GM23338 (cell line): ENCODE measurements around the gene ONECUT3. TPM values are rescaled to one million over a fixed set of nuclear protein-coding genes. Genes with fewer than 3 reads are reported as not detected.

Experiments
- ATAC-seq: fragments of 200-7000 bp; cut with Tn5 transposase; 3 replicates; pipeline ENCODE4 v1.9.1; 2020
- DNase-seq: peaks from one replicate; pipeline ENCODE4 v3.0.0-alpha.2; 2015; ENCODE audit warnings: low spot score
- H2AFZ ChIP-seq: fragments of 200-600 bp; sonication (generic); 2 replicates; pipeline ENCODE4 v1.8.0; 2016; ENCODE audit warnings: antibody characterized with exemption, mild to moderate bottlenecking, moderate library complexity
- H3F3A ChIP-seq: fragments of 200-600 bp; sonication (generic); replicated peaks from 2 replicates; pipeline ENCODE4 v1.8.0; 2017; ENCODE audit warnings: antibody characterized with exemption, mixed run types, low read depth
- H3K27ac ChIP-seq: fragments of 200-600 bp; sonication (generic); 2 replicates; pipeline ENCODE4 v1.6.1; 2016; ENCODE audit warnings: low read depth
- H3K27me3 ChIP-seq: fragments of 200-600 bp; sonication (generic); 2 replicates; pipeline ENCODE4 v1.8.0; 2016; ENCODE audit warnings: mild to moderate bottlenecking, mixed run types, moderate library complexity; ENCODE audit not compliant: insufficient read depth
- H3K36me3 ChIP-seq: fragments of 200-600 bp; sonication (generic); 2 replicates; pipeline ENCODE4 v1.8.0; 2016; ENCODE audit warnings: mild to moderate bottlenecking; ENCODE audit not compliant: insufficient read depth
- H3K4me1 ChIP-seq: fragments of 200-600 bp; sonication (generic); 2 replicates; pipeline ENCODE4 v1.8.0; 2016; ENCODE audit warnings: mild to moderate bottlenecking, moderate library complexity; ENCODE audit not compliant: insufficient read depth
- H3K4me2 ChIP-seq: fragments of 200-600 bp; sonication (generic); 2 replicates; pipeline ENCODE4 v1.7.1; 2017; ENCODE audit warnings: mixed run types
- H3K4me3 ChIP-seq: fragments of 200-600 bp; sonication (generic); 2 replicates; pipeline ENCODE4 v1.6.1; 2016; ENCODE audit warnings: mixed run types
- H3K79me2 ChIP-seq: fragments of 200-600 bp; sonication (generic); replicated peaks from 2 replicates; pipeline ENCODE4 v1.8.0; 2017; ENCODE audit warnings: mild to moderate bottlenecking; ENCODE audit not compliant: insufficient read depth
- H3K9me2 ChIP-seq: fragments of 200-600 bp; sonication (generic); 2 replicates; pipeline ENCODE4 v1.8.0; 2017; ENCODE audit not compliant: insufficient read depth
- H4K20me1 ChIP-seq: fragments of 200-600 bp; sonication (generic); replicated peaks from 2 replicates; pipeline ENCODE4 v1.8.0; 2017; ENCODE audit warnings: mild to moderate bottlenecking; ENCODE audit not compliant: insufficient read depth
- H3K27ac Mint-ChIP-seq: 2 replicates; pipeline ENCODE4 v1.8.0; 2020; ENCODE audit warnings: inconsistent platforms, mild to moderate bottlenecking, moderate library complexity, mixed read lengths
- H3K27me3 Mint-ChIP-seq: 3 replicates; pipeline ENCODE4 v1.8.0; 2022; ENCODE audit warnings: low read depth, mild to moderate bottlenecking, moderate library complexity, mixed read lengths, inconsistent platforms; ENCODE audit not compliant: insufficient read depth, poor library complexity
- H3K36me3 Mint-ChIP-seq: 3 replicates; pipeline ENCODE4 v1.8.0; 2021; ENCODE audit warnings: low read depth, mild to moderate bottlenecking, inconsistent platforms, moderate library complexity, mixed read lengths
- H3K4me1 Mint-ChIP-seq: 3 replicates; pipeline ENCODE4 v1.8.0; 2020; ENCODE audit warnings: mild to moderate bottlenecking, inconsistent platforms, mixed read lengths
- H3K4me3 Mint-ChIP-seq: 3 replicates; pipeline ENCODE4 v1.8.0; 2021; ENCODE audit warnings: moderate library complexity, mild to moderate bottlenecking, inconsistent platforms, mixed read lengths
- H3K9me3 Mint-ChIP-seq: 3 replicates; pipeline ENCODE4 v1.8.0; 2020; ENCODE audit warnings: moderate library complexity, mild to moderate bottlenecking, inconsistent platforms, mixed read lengths
- CREB1 ChIP-seq: fragments of 250-450 bp; sonication (Bioruptor Pico); IDR thresholded peaks from 2 replicates; pipeline ENCODE4 v1.5.0; 2020; ENCODE audit warnings: low read depth, mild to moderate bottlenecking, moderate library complexity
- EZH2 ChIP-seq: fragments of 200-600 bp; sonication (generic); IDR thresholded peaks from one replicate; pipeline ENCODE4 v1.8.0; 2017; ENCODE audit warnings: antibody characterized with exemption, mild to moderate bottlenecking, low read depth; ENCODE audit not compliant: unreplicated experiment
- POLR2AphosphoS5 ChIP-seq: IDR thresholded peaks from 2 replicates; pipeline ENCODE4 v1.6.1; 2016; ENCODE audit warnings: antibody characterized with exemption, low read depth
- polyA plus RNA-seq: library from polyadenylated mRNA; unstranded; fragments of >200 nt; fragmentation: Nextera tagmentation; extraction: Ambion mirVana; gene quantifications from 2 replicates; pipeline ENCODE4 v1.2.1, GENCODE V29; 2016
- total RNA-seq: library from RNA; depleted of rRNA; stranded (reverse); fragments of >200 nt; shearing (Covaris generic); gene quantifications from 2 replicates; pipeline ENCODE4 v1.2.3, GENCODE V29; 2014
- TF ChIP-seq, protein P1 (sequence below): fragments of 250-450 bp; sonication (Bioruptor Pico); IDR thresholded peaks from 2 replicates; pipeline ENCODE4 v1.5.0; 2020; ENCODE audit warnings: mild to moderate bottlenecking, moderate library complexity

The ONECUT3 gene
- total and polyA plus RNA-seq, 2 experiments from 2014 or later, result not detected

DNA sequence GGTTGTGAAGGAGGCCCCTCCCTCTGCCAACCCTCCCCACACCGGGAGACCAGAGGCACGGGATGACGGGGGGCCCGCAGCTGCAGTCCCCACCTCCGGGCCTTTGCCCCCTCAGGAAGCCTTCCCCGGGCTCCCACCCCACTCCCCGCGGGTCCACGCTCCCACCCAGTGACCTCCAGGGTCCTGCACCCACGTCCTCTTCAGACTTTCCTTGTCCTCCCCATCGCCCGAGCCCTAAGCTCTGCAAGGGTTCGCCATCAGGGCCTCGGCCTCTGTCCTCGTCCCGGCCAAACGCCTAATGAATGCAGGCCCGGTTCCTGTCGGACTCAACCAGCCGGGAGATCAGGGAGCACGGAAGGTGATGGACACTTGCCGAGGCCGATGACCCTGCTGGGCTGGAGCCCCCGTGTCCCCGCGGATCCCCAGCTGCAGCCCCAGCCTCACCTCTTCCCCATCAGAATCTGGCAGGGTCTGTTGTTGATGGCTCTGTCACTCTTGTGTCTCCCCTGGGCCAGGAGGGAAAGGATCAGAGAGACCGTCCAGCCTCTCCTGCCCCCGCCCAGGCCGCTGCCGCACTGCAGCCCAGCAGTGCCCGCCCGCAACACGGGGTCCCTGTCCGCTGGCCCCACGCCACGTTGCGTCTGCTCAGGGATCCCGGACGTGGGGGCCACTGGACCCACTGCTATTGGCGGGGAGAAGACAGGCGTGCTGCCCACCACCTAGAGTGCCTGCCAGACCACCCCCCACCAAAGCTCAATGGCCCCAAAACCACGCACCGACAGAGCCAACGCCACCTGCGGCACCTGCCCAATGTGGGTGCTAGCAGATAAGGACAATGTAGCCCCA, 53.1 kb downstream of the ONECUT3 start:
- Mint-ChIP-seq H3K27ac (no peak overlapping the region), H3K4me3 (no peak overlapping the region), H3K27me3 (peaks cover 16% of the 10 kb centered on the region), H3K9me3 (no peaks in the 10 kb centered on the region), H3K4me1 (no peaks in the 10 kb centered on the region), H3K36me3 (no peaks in the 10 kb centered on the region)
- Histone ChIP-seq H3K27ac (no peak overlapping the region), H3K36me3 (no peaks in the 10 kb centered on the region), H3K4me3 (no peak overlapping the region), H3K9me2 (no peaks in the 10 kb centered on the region), H3K27me3 (no peaks in the 10 kb centered on the region), H3K79me2 (no peaks in the 10 kb centered on the region), H3K4me1 (no peaks in the 10 kb centered on the region), H3F3A (no peaks in the 10 kb centered on the region), H4K20me1 (no peaks in the 10 kb centered on the region), H3K4me2 (no peak overlapping the region), H2AFZ (no peak overlapping the region)
- TF ChIP-seq POLR2AphosphoS5 (no peak), EZH2 (no peak), CREB1 (CRISPR knock-in tag) (no peak)
- TF ChIP-seq, protein P1, sequence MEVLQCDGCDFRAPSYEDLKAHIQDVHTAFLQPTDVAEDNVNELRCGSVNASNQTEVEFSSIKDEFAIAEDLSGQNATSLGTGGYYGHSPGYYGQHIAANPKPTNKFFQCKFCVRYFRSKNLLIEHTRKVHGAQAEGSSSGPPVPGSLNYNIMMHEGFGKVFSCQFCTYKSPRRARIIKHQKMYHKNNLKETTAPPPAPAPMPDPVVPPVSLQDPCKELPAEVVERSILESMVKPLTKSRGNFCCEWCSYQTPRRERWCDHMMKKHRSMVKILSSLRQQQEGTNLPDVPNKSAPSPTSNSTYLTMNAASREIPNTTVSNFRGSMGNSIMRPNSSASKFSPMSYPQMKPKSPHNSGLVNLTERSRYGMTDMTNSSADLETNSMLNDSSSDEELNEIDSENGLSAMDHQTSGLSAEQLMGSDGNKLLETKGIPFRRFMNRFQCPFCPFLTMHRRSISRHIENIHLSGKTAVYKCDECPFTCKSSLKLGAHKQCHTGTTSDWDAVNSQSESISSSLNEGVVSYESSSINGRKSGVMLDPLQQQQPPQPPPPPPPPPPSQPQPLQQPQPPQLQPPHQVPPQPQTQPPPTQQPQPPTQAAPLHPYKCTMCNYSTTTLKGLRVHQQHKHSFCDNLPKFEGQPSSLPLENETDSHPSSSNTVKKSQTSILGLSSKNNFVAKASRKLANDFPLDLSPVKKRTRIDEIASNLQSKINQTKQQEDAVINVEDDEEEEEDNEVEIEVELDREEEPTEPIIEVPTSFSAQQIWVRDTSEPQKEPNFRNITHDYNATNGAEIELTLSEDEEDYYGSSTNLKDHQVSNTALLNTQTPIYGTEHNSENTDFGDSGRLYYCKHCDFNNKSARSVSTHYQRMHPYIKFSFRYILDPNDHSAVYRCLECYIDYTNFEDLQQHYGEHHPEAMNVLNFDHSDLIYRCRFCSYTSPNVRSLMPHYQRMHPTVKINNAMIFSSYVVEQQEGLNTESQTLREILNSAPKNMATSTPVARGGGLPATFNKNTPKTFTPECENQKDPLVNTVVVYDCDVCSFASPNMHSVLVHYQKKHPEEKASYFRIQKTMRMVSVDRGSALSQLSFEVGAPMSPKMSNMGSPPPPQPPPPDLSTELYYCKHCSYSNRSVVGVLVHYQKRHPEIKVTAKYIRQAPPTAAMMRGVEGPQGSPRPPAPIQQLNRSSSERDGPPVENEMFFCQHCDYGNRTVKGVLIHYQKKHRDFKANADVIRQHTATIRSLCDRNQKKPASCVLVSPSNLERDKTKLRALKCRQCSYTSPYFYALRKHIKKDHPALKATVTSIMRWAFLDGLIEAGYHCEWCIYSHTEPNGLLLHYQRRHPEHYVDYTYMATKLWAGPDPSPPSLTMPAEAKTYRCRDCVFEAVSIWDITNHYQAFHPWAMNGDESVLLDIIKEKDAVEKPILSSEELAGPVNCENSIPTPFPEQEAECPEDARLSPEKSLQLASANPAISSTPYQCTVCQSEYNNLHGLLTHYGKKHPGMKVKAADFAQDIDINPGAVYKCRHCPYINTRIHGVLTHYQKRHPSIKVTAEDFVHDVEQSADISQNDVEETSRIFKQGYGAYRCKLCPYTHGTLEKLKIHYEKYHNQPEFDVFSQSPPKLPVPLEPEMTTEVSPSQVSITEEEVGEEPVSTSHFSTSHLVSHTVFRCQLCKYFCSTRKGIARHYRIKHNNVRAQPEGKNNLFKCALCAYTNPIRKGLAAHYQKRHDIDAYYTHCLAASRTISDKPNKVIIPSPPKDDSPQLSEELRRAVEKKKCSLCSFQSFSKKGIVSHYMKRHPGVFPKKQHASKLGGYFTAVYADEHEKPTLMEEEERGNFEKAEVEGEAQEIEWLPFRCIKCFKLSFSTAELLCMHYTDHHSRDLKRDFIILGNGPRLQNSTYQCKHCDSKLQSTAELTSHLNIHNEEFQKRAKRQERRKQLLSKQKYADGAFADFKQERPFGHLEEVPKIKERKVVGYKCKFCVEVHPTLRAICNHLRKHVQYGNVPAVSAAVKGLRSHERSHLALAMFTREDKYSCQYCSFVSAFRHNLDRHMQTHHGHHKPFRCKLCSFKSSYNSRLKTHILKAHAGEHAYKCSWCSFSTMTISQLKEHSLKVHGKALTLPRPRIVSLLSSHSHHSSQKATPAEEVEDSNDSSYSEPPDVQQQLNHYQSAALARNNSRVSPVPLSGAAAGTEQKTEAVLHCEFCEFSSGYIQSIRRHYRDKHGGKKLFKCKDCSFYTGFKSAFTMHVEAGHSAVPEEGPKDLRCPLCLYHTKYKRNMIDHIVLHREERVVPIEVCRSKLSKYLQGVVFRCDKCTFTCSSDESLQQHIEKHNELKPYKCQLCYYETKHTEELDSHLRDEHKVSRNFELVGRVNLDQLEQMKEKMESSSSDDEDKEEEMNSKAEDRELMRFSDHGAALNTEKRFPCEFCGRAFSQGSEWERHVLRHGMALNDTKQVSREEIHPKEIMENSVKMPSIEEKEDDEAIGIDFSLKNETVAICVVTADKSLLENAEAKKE (CRISPR knock-in tag), result no peak
- DNase-seq (no peak), ATAC-seq (no peak)
